Esophagus mucosa (tissue), 1 donor: Measurements from ENCODE around the gene LRRC32. TPM values are rescaled to one million over a fixed set of nuclear protein-coding genes. Genes with fewer than 3 reads are reported as not detected.
"Not testable (repeated sequence)": the region's sequence is repeated elsewhere in the genome, so short reads cannot be mapped to it uniquely, and the experiment has no call there.

Experiments
- ATAC-seq: fragments of 200-7000 bp; cut with Tn5 transposase; one replicate; pipeline ENCODE4 v1.9.1; 2020
- total RNA-seq: library from RNA; stranded (reverse); gene quantifications from one replicate; pipeline ENCODE4 v1.2.4, GENCODE V29; 2023
- donor health status: DM: yes; HTN: yes; CAD: no.

LRRC32 gene
- total RNA-seq, 1 donor from 2014 or later = 9.0 TPM

- no peak for ATAC-seq
Observed at GRCh38 chr11:76609736-76610370, 60.7 kb downstream of the LRRC32 start.

- not testable (repeated sequence) for ATAC-seq
Observed at GRCh38 chr11:76608879-76609460, 61.6 kb downstream of the LRRC32 start.

GRCh38 chr11:76608228-76608627 lies 62.3 kb downstream of the LRRC32 start:
- ATAC-seq = not testable (repeated sequence)

Other genes starting within 250 kb of the LRRC32 start
- gene EMSY, start 225.7 kb downstream of the LRRC32 start, total RNA-seq = 9.6 TPM
- 50.7 TPM for gene TSKU, start 112.6 kb upstream of the LRRC32 start, total RNA-seq
- 26.0 TPM for gene ACER3, start 190.2 kb upstream of the LRRC32 start, total RNA-seq